ENCODE measurements around the gene TP53RK. TPM values are rescaled to one million over a fixed set of nuclear protein-coding genes. Genes with fewer than 3 reads are reported as not detected.

TP53RK gene
- total RNA-seq, 1 donor from 2014 or later, result 65.8 TPM

DNA sequence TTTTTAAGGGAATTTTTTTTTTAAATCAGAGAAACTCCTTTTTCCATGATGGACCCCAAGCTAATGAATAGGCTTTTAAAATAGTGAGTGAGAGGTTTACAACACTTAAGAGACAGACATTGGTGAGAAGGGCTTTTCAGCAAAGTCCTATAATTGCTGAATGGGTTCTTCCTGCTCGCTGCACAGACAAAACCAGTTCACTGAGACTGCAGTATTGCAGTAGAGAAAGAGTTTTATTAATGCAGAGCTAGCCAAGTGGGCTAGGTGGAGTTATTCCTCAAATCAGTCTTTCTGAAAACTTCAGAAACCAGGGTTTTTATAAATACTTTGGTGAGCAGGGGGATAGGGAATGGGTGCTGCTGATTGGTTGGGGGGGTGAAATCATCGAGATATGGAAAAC is 17.0 kb upstream of the TP53RK start:
- no peak for DNase-seq

DNA sequence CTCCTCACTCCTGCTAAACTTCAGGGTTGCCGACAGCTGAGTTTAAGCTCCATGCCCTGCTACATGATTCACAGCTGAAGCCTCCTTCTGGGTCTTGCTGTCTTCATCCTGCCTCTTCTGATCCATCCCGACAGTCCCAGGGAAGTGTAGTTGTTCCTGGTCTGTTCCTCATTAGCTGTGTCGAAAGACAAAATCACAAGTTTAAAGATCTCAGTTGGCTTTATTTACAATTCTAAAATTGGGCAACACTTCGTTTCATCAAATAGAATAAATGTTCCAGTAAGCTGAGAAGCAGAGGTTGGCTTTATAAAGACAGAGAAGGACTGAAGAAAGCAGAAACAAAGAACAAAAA is 16.1 kb upstream of the TP53RK start:
- DNase-seq, result no peak

DNA sequence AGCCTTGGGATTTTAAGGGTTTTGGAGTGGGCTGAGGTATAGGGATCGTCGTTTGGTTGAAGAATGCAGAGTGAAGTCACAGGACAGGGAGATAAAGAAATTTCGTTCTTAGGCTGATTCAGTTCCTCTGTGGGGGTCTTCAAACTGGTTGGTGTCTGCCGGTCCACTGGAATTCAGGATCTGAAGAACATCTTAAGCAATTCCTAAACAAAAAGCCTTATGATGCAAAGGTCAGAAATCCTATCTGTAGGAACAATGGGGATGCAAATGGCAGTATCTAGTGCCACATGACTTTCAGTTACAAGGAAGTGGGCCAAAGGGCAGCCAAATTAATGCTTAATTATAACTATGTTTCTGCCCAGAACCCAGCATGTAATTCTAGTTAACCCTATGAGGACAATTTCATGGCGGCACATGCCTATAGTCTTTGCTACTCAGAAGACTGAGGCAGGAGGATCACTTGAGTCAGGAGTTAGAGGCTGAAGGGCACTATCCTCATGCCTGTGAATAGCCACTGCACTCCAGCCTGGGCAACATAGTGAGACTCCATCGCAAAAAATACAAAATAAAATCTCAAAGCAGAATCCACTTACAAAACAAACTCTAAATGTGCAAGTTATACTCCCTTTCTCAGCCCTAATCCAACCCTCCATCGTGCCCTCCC is 15.6 kb upstream of the TP53RK start:
- no peak for DNase-seq

DNA sequence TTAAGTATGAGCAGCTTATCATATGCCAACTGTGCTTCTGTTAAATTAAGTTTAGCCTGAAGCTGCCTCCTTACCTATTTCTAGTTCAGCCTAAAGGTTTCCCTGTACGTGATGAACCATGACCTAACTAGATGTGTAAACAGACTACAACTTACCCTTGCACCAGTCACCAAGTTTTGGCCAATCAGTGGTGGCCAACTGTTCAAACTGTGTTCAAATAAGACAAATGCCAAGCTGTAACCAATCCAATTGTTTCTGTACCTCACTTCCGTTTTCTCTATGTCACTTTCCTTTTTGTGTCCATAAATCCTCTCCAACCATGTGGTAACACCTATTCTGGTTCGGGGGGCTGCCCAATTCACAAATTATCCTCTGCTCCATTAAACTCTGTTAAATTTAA is 14.2 kb upstream of the TP53RK start:
- DNase-seq, result no peak

DNA sequence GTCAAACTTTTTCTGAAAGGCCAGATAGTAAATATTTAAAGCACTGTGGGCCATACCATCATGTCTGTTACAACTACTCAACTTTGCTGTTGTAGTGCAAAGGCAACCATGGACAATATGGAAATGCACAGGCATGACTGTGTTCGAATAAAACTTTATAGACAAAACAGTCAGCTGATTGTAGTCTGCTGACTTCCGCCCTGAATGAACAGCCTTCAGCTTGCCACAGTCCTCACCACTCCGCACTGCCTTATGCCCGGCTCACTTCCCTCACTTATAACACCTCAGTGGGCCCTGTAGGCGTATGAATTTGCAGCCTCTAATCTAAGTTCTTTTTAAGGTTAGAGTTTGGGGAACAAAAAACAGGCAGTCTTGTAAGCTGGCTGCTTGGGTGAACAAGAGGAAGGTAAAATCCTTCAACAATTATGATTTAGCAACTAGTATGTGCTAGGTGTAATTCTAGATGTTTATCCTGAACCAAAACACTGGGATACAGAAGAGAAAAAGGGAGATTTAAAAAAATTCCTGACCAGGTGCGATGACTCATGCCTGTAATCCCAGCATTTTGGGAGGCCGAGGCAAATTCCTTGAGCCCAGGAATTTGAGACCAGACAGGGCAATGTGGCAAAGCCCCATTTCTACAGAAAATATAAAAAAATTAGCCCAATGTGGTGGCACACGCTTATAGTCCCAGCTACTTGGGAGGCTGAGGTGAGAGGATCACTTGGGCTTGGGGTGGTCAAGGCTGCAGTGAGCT is 13.4 kb upstream of the TP53RK start:
- no peak for DNase-seq

DNA sequence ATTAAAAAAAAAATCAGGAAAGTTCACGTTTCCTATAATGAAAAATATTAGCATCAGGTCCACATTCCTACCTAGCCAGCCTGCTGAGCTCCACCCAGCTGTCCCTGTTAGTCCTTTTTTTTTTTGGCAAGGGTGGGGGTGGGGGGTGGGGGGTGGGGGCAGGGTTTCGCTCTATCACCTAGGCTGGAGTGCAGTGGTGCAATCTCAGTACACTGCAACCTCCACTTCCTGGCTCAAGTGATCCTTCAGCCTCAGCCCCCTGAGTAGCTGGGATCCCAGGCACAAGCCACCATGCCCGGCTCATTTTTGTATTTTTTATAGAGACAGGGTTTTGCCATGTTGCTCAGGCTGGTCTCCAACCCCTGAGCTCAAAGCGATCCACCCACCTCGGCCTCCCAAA is 12.7 kb upstream of the TP53RK start:
- DNase-seq, result no peak

DNA sequence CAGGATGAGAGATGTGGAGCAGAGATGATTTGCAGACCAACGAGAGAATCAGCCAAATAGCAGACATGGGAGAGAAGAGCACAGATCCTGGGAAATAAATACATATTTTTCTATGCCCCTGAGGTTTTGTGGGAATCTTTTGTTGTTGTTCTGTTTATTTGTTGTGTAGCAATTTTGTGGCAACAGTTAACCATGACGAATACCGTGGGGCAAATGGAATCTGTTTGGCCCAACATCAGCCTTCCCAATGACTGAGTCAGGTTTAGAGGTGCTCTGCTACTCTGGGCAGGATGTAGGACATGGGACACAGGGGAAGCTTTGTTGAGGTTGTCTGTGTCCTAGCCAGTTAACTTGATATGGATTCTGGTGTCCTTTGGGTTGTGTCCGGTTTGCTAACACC is 12.3 kb upstream of the TP53RK start:
- no peak for DNase-seq

DNA sequence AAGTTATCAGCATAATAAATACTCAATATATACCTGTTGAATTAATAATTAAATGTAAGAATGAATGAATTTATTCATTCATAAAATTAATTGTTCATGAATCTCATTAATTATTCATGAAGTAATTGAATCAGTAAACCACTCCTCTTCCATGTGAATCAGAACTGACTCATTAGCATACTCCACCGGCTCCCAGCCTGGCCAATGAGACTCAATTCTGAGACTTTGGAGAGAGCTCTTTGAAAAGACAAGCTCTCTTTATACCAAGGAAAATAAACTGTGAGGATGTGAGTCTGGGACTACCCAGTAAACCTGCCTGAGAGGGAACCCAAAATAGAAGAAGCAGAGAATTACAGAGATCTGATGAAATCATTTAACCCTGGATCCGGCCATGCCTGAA is 11.8 kb upstream of the TP53RK start:
- DNase-seq, result no peak

DNA sequence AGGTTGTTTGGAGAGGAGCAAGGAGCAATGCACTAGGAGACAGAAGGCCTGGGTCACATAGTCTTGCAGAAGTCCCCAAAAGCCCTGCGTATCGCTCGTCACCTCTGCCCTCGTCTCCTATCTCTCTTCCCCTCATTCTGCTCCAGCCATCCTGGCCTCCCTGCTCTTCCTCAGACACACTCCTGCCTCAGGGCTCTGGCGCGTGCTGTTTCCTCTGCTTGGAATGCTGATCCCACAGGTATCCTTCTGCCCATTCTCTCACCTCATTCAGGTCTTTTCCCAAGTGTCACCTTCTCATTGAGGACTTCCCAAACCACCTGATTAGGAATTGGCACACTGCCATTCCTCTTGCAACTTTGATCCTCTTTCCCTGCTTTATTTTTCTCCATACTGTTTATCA is 11.2 kb upstream of the TP53RK start:
- DNase-seq, result no peak

DNA sequence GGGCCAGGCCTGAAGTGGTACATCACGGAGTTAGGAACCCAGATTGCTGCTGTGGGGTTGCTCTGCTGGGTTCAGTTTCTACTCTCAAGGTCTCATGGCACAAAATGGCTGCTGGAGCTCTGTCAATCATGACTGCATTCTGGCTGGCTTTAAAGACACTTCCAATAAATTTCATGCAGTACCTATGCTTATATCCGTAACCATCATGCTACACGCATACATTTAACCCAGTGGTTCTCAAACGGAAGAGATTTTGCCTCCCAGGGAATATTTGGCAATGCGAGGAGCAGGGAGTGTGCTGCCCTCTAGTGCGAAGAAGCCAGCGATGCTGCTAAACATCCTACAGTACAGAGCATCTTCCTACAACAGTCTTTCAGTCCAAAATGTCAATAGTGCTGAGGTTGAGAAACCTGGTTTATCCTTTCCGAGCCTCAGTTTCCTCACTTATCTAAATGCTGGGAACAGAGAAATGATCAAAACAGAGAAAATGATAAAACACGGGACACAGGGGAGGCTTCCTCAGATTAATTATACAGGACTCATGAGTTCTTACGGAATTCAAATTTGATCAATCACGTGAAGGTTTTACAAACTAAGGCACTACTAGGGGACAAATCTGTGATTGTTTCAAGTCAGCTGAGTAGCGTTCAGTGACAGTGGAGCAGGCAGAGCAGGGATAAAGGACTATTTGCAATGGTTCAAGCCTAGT is 10.6 kb upstream of the TP53RK start:
- DNase-seq, result no peak

DNA sequence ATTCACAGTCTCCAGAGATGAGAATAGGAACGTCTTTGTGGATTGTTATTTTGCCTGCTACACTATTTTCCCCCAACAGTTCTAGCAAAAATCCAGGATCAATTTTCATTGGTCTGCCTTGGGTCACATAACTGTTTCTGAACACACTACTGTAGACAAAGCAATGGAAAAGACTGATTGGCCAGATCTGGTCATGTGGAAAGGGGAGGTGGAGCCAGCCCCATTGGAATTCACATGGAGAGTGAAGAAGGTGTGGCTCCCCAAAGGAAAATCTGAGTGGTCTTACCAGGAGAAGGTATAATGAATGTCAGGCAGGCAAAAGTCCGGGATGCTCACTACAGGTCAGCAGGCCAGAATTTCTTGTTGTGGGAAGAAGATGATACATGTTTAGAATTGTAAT is 9.5 kb upstream of the TP53RK start:
- no peak for DNase-seq

DNA sequence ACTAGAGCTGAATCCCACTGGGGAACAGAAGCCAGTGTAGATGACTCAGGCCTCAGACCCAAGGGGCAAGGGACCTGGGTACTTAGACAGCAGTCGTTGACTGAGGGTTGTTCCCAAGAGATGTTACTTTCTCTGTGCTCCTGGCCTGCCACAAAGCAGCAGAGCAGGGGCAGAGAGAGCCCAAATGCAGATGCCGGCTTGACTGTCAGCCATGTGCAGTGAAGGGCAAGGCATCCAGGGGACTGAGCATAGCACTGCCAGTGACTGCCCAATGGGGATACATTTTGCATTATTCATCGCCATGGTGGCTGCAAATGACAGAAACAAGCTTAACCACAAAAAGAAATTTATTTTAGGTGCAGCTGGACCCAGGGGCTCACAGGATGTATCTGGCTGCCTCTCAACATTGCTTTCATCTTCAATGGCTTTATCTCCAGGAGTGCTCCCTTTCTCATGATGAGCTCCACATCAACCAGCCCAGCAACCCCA is 7.6 kb upstream of the TP53RK start:
- DNase-seq, result no peak

DNA sequence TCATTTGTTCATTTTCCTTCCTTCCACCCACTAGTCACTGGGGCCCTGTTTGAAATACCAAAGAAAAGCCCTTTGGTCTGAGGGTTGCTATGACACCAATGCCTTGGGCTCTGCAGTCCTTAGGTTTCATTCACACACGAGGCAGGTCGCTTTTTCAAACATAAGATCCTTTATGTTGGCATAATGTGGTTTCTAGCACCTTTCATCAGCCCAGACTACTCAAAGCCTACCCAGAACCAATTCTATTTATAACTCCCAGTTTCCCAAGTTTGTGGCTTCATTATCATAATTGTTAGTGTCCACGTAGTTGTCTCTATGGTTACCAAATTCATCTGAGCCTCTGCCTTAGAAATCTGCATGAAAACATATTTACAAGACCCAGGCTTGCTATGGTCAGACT is 6.6 kb upstream of the TP53RK start:
- DNase-seq, result no peak

DNA sequence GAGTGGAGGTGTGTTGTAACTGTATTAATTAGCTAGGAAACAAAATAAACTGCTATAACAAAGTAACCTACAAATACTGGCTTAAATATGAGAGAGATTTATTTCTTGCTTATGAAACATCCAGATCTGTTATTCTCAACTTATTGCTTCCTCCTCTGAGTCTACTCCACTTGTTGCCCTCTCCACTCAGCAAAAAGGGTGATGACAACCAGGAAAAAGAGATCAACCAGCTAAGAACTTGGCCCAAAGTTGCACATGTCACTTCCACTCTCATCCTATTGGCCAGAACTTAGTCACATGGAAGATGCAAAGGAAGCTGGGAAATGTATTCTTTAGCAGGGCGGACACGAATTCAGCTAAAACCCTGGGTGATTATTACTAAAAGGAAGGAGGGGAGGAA is 5.2 kb upstream of the TP53RK start:
- DNase-seq, result no peak

DNA sequence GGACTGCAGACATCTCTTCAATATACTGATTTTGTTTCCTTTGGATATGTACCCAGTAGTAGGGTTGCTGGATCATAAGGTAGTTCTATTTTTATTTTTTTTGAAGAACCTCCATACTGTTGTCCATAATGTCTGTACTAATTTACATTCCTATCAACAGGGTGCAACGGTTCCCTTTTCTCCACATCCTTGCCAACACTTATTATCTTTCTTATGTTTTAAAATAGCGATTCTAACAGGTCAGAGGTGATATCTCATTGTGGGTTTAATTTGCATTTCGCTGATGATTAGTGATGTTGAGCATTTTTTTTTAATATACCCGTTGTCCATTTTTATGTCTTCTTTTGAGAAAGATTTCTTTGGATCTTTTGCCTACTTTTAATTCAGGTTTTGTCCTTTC is 2.0 kb upstream of the TP53RK start:
- DNase-seq, result no peak

DNA sequence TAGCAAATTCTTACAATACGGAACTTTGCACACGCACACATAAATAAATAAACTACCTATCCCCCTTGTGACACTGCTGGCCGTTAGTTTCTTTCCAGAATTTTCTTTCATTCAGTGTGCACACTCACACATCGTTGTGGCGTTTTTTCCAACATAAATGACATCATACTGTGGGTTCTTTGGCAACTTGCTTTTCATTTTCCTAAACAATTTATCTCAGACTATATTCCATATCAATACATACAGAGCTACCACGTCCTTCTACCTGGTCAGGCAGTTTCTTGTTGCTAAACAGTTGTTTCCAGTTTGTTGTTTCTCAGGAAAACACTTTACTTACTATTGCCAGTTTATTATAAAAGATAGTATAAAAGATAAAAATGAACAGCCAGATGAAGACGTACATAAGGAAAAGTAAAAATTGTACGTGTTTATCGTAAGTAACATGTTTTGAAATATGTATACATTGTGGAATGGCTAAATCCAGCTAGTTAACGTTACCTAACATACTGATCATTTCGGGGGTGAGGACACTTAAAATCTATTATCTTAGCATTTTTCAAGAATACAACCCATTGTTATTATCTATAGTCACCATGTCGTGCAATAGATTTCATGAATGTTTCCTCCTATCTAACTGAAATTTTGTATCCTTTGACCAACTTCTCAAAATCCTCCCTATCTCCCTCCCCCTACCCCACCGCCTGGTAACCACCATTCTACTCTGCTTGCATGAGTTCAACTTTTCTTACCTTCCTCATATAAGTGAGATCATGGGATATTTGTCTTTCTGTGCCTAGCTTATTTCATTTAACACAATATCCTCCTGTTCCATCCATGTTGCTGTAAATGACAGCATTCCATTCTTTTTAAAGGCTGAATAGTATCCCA is 1.2 kb upstream of the TP53RK start:
- no peak for DNase-seq

DNA sequence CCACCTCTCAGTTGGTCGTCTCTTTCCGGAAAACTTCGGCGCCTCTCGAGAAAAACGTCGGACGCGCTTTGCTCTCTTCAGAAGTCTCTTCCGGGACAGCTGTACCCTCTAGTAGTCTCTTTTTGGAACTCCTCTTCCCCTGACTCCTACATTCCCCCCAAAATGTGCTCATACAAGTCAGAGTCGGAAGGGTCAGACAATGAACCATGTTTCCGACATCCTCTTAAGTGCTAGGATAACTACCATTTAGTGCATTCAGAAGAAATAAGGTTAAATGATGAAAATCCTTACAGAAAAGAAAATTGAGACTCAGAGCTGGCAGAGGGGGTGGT is 476 bp upstream of the TP53RK start:
- no peak for DNase-seq

DNA sequence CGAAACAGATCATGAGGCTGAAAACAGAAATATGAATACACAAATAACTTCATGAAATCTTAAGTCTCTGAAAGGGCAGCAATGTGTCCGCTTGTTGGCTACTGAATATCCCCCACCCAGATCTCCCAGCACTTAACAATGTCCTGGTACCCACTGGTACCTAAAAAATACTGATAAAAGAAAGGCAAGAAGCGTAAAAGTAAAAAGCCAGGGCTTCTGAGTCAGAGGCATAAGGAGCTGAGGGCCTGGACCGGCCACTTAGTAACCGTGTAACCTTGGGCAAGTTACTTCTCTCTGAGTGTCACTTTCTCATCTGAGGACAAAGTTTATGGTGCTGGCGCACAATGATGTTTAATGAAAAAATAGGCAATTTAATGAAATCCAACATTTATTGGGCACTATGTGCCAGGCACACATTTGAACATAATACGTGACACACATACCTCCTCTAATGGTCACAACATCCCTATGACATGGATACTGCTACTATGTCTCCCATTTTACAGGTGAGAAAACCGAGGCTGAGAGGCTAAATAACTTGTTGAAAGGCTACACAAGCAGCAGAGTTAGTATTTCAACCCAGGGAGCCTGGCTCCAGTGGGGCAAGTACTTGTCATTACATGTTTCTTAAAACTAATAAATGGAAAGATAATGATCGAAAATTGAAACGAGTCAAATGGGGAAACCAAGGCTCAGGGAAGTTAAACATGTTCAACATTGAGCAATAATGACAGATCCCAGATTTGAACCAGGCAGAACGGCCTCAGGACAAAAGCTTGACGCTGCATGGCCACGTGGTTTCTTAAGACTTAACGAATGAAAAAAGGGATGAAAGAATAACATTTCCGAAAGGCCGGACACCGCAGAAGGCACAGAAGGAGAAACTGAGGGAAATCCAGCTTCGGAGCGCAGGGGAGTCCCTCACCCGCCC is 828 bp downstream of the TP53RK start:
- DNase-seq, result no peak

DNA sequence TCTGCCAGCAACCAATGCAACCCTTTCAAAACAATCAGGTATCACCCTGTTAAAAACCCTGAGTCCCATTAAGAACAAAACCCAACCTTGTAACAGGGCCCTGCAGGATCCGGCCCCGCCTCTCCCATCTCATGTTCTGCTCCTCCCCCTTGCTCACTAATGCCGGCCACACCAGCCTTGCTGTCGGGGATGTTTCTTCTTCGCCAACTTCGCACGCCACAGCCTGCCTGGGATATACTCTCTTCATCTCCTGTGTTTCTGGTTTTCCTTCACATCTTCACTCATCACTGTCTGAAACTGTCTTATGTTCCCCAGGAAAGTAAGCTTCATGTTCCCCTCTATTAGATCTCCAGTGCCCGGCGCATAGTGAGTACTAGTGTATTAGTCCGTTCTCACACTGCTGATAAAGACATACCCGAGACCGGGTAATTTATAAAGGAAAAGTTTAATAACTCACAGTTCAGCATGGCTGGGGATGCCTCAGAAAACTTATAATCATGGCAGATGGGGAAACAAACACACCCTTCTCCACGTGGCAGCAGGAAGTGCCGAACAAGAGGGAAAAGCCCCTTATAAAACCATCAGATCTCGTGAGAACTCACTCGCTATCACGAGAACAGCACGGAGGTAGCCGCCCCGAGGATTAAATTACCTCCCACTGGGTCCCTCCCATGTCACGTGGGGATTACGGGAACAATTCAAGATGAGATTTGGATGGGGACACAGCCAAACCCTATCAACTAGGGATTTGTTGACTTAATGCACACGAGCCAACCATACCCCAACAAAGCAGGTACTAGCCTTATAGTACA is 5.1 kb downstream of the TP53RK start:
- no peak for DNase-seq

DNA sequence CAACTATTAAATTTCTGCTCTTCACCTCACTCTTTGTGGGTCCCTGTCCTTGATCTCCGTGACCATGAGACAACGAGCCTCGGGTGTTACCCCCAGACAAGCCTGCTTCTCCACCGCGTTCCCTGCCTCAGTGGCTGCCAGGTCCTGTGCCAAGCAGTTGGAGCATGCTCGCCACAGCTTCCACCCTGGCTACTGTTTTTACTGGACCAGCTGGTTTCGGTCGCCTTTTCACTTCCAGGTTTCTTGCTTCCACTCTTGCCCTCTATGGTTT is 5.6 kb downstream of the TP53RK start:
- DNase-seq, result no peak

Data from occipital lobe (tissue), 2 donors.